ENCODE results near the gene TMEM163. TPM values are rescaled to one million over a fixed set of nuclear protein-coding genes. Genes with fewer than 3 reads are reported as not detected.
"Not testable (repeated sequence)": the region's sequence is repeated elsewhere in the genome, so short reads cannot be mapped to it uniquely, and the experiment has no call there.

The TMEM163 gene
- total RNA-seq, 6 donors from 2014 or later: 19.3 to 71.6 (median 26.7) TPM

DNA sequence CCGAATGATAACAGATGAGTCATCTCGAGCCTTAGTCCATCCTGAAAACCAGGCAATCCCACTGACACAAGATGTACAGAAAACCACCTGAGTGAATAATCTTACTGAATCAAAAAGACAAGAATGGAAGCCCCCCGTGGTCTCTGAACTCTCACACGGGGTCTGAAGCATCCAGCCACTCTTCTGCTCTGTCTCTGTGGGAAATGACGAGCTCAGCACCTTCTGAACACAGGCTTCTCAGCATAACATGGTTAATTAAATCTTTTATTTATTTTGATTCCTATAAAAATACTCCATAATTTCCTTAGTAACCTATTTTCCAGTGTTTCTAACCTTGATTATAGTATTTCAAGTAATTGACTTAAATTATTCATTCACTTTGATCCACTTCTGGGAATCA, 203.7 kb downstream of the TMEM163 start:
- Histone ChIP-seq H3K9me3 (no peaks in the 10 kb centered on the region), H3K4me1 (no peaks in the 10 kb centered on the region), H3K27me3 (no peaks in the 10 kb centered on the region), H3K4me3 (no peak overlapping the region), H3K27ac (no peak overlapping the region), H3K36me3 (no peaks in the 10 kb centered on the region)
- no peak for DNase-seq
- TF ChIP-seq POLR2A (IDR thresholded peaks at IDR 0.05): no peak
- TF ChIP-seq EP300 (IDR thresholded peaks at IDR 0.05): no peak
- TF ChIP-seq POLR2AphosphoS5 (IDR thresholded peaks at IDR 0.05): no peak
- TF ChIP-seq, protein P1, sequence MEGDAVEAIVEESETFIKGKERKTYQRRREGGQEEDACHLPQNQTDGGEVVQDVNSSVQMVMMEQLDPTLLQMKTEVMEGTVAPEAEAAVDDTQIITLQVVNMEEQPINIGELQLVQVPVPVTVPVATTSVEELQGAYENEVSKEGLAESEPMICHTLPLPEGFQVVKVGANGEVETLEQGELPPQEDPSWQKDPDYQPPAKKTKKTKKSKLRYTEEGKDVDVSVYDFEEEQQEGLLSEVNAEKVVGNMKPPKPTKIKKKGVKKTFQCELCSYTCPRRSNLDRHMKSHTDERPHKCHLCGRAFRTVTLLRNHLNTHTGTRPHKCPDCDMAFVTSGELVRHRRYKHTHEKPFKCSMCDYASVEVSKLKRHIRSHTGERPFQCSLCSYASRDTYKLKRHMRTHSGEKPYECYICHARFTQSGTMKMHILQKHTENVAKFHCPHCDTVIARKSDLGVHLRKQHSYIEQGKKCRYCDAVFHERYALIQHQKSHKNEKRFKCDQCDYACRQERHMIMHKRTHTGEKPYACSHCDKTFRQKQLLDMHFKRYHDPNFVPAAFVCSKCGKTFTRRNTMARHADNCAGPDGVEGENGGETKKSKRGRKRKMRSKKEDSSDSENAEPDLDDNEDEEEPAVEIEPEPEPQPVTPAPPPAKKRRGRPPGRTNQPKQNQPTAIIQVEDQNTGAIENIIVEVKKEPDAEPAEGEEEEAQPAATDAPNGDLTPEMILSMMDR (IDR thresholded peaks at IDR 0.05): no peak
- ATAC-seq (ENCODE audit: low FRiP score in 2 of 2): no peak
- 75 to 82% methylated on average over 5 of the region's 5 CpGs for WGBS, 2 donors

DNA sequence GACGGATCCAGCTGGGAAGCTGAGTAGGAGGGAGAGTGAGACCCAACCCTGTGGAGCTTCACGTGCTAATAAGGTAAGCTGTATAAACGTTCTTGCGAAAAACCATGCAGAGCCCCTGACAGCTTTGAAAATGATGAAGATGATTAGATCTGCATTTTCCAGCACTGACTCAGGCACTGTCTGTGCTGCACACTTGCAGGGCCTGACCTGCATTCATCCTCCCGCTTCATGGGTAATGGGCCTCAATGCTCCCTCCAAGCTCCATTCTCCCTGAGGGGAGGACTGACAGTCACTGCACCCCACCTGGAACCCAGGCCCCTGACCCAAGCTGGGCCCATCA, 205.4 kb downstream of the TMEM163 start:
- 77 to 84% methylated on average over 4 to 5 of the region's 5 CpGs for WGBS, 2 donors
- no peaks in the 10 kb centered on the region for H3K36me3 ChIP-seq
- no peak overlapping the region for H3K27ac ChIP-seq
- TF ChIP-seq, protein P1 (IDR thresholded peaks at IDR 0.05): no peak
- TF ChIP-seq POLR2A (IDR thresholded peaks at IDR 0.05): no peak
- no peak overlapping the region for H3K4me3 ChIP-seq
- no peaks in the 10 kb centered on the region for H3K9me3 ChIP-seq
- DNase-seq (no peak), ATAC-seq (ENCODE audit: low FRiP score in 2 of 2) (peak in 1 of 2 donors; percentile 22)
- no peaks in the 10 kb centered on the region for H3K4me1 ChIP-seq
- H3K27me3 ChIP-seq: no peaks in the 10 kb centered on the region

DNA sequence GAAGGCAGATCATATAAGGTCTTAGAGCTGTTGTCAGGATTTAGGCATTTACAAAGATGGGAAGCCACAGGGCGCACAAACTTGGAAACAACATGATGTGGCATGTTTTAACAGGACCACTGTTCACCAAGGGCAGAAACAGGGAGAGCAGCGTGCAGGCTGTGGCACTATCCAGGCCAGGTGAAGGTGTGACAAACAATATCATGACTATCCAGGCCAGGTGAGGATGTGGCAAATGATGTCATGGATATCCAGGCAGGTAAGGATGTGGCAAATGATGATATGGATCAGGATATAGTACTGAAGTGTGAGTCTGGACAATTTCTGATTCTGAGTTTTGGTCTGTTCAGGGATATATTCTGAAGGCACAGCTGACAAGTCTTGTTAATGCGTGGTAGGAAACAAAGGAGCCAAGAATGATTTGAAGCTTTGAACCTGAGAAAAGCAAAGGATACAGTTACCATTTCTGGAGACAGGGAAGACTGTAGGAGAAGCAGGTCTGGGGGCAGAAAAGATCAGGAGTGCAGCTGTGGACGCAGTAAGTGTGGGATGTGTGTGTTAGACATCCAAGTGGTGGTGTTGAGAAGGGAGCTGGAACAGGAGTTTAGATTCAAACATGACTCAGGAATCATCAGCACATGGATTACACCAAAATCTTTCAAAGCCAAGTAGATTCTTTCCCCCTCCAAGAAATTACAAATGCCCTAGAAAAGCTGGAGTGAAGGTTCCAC, 205.9 kb downstream of the TMEM163 start:
- TF ChIP-seq POLR2A (IDR thresholded peaks at IDR 0.05): no peak
- TF ChIP-seq, protein P1 (IDR thresholded peaks at IDR 0.05): no peak
- Histone ChIP-seq H3K4me3 (no peak overlapping the region), H3K9me3 (no peaks in the 10 kb centered on the region), H3K27me3 (no peaks in the 10 kb centered on the region), H3K36me3 (no peaks in the 10 kb centered on the region), H3K27ac (no peak overlapping the region), H3K4me1 (no peaks in the 10 kb centered on the region)
- 79 to 88% methylated on average over 4 of the region's 4 CpGs for WGBS, 2 donors
- ATAC-seq (ENCODE audit: low FRiP score in 2 of 2) (peak in 1 of 2 donors; percentile 39), DNase-seq (no peak)

DNA sequence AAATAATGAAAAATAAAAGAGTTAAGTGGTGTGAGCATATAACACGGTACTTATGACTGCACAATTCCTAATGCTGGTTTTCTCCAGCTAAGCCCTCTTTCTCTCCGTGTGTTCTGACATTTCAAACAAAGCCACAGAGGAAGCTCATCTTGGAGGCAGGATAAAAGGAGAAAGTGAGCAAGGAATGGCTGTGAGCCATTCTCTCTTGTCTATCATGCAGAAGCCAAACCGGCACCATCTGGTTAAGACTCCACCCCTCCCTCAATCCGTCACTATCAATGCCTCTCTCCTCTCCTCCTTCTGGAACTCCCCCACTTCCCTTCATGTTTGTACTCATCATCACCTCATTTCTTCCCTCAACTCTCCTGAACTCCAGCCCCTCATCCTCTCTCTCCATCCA, 210.4 kb downstream of the TMEM163 start:
- Histone ChIP-seq H3K4me3 (no peak overlapping the region), H3K36me3 (no peaks in the 10 kb centered on the region), H3K4me1 (no peaks in the 10 kb centered on the region), H3K27ac (no peak overlapping the region), H3K27me3 (no peaks in the 10 kb centered on the region), H3K9me3 (no peaks in the 10 kb centered on the region)
- TF ChIP-seq EP300 (IDR thresholded peaks at IDR 0.05) (no peak), POLR2AphosphoS5 (IDR thresholded peaks at IDR 0.05) (no peak), POLR2A (IDR thresholded peaks at IDR 0.05) (no peak)
- TF ChIP-seq, protein P1 (IDR thresholded peaks at IDR 0.05): no peak
- ATAC-seq (ENCODE audit: low FRiP score in 2 of 2) (no peak), DNase-seq (no peak)
- 54 to 56% methylated on average over 4 of the region's 4 CpGs for WGBS, 2 donors

DNA sequence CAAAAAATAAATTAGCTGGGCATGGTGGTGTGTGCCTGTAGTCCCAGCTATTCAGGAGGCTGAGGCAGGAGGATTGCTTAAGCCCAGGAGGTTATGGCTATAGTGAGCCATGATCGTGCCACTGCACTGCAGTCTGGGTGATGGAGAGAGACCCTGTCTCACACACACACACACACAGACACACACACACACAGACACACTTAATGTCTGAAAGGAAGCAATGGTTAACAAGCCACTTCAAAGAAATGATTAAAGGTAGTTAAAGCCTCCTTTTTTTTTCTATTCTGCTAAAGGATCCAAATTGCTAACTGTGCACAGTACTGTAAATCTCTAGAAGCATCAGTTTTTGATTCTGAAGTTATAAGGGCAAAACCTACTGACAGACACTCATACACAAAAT, 211.1 kb downstream of the TMEM163 start:
- no peaks in the 10 kb centered on the region for H3K36me3 ChIP-seq
- no peaks in the 10 kb centered on the region for H3K27me3 ChIP-seq
- no peak overlapping the region for H3K27ac ChIP-seq
- ATAC-seq (ENCODE audit: low FRiP score in 2 of 2) (no peak), DNase-seq (no peak)
- H3K4me3 ChIP-seq: no peak overlapping the region
- 86 to 100% methylated on average over 1 of the region's 1 CpG for WGBS, 2 donors
- no peaks in the 10 kb centered on the region for H3K4me1 ChIP-seq
- no peaks in the 10 kb centered on the region for H3K9me3 ChIP-seq
- TF ChIP-seq POLR2A (IDR thresholded peaks at IDR 0.05) (no peak), POLR2AphosphoS5 (IDR thresholded peaks at IDR 0.05) (no peak), EP300 (IDR thresholded peaks at IDR 0.05) (no peak)
- TF ChIP-seq, protein P1 (IDR thresholded peaks at IDR 0.05): no peak

DNA sequence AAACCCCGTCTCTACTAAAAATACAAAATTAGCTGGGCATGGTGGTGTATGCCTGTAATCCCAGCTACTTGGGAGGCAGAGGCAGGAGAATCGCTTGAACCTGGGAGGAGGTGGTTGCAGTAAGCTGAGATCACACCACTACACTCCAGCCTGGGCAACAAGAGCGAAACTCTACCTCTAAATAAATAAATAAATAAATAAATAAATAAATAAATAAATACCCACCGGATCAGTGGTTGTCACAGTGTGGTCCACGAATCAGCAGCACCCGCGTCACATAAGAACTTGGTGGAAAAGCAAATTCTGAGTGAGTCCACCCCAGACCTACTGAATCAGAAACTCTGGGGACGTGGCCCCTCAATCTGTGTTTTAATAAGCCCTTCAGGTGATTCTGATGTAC, 211.6 kb downstream of the TMEM163 start:
- not testable (repeated sequence) for H3K36me3 ChIP-seq; DNase-seq; H3K4me3 ChIP-seq; H3K9me3 ChIP-seq; H3K27ac ChIP-seq; ATAC-seq (ENCODE audit: low FRiP score in 2 of 2); H3K27me3 ChIP-seq; H3K4me1 ChIP-seq
- 90 to 93% methylated on average over 8 of the region's 8 CpGs for WGBS, 2 donors
